Activated CD8-positive, alpha-beta T cell treated with anti-CD3 and anti-CD28 coated beads for 36 hours (primary cell): Measurements from ENCODE around the gene TMEM178B. TPM values are rescaled to one million over a fixed set of nuclear protein-coding genes. Genes with fewer than 3 reads are reported as not detected.
"Not testable (repeated sequence)": the region's sequence is repeated elsewhere in the genome, so short reads cannot be mapped to it uniquely, and the experiment has no call there.

Experiments used
- ATAC-seq: fragments of 200-7000 bp; cut with Tn5 transposase; one replicate; pipeline ENCODE4 v1.10.0; 2021; ENCODE audit warnings: mild to moderate bottlenecking, moderate library complexity
- CTCF ChIA-PET: fragments of 350-600 bp; sonication (Branson Sonifier 250); formaldehyde crosslinking; loops from one replicate; lab custom pipeline; 2021; ENCODE audit warnings: antibody characterized with exemption; lab: Charles Lee
- POLR2A ChIA-PET: fragments of 350-600 bp; sonication (Branson Sonifier 250); formaldehyde crosslinking; loops from one replicate; lab custom pipeline; 2021; ENCODE audit warnings: antibody characterized with exemption; lab: Charles Lee
- DNase-seq: peaks from one replicate; pipeline ENCODE4 v3.0.0-alpha.2; 2020
- H3K27ac Mint-ChIP-seq: one replicate; pipeline ENCODE4 v1.8.0; 2021; ENCODE audit warnings: mild to moderate bottlenecking, mixed read lengths
- H3K27me3 Mint-ChIP-seq: one replicate; pipeline ENCODE4 v1.8.0; 2021; ENCODE audit warnings: mixed read lengths
- H3K36me3 Mint-ChIP-seq: one replicate; pipeline ENCODE4 v1.8.0; 2021; ENCODE audit warnings: low read depth, mixed read lengths
- H3K4me1 Mint-ChIP-seq: one replicate; pipeline ENCODE4 v1.8.0; 2021; ENCODE audit warnings: low read depth, mixed read lengths
- H3K4me3 Mint-ChIP-seq: one replicate; pipeline ENCODE4 v1.8.0; 2021; ENCODE audit warnings: mild to moderate bottlenecking, moderate library complexity, mixed read lengths
- H3K9me3 Mint-ChIP-seq: one replicate; pipeline ENCODE4 v1.8.0; 2021; ENCODE audit warnings: mixed read lengths
- CTCF ChIP-seq: fragments of 200-600 bp; IDR thresholded peaks from one replicate; pipeline ENCODE4 v1.8.0; 2022; ENCODE audit warnings: antibody characterized with exemption, mild to moderate bottlenecking
- intact Hi-C: fragments of 100-400 bp; cut with micrococcal nuclease; formaldehyde crosslinking; loops from one replicate; pipeline ENCODE4 v1.10.0; 2022
- total RNA-seq, 2 experiments: library from RNA; stranded (reverse); gene quantifications; one replicate each; pipeline ENCODE4 v1.2.3, GENCODE V29; 2021

The TMEM178B gene
- total RNA-seq, 2 experiments from 2014 or later, result 0.34 to 1.1 TPM

- Mint-ChIP-seq H3K9me3 (no peaks in the 10 kb centered on the region), H3K4me1 (no peaks in the 10 kb centered on the region), H3K27ac (no peak overlapping the region), H3K27me3 (peaks cover 4% of the 10 kb centered on the region), H3K36me3 (no peaks in the 10 kb centered on the region), H3K4me3 (no peak overlapping the region)
- DNase-seq, result no peak
- no peak for TF ChIP-seq CTCF
- ChIA-PET CTCF (no interaction called here), POLR2A (no interaction called here)
- no peak for ATAC-seq
- intact Hi-C loops, result no loop called here
These were observed 304.5 kb downstream of the TMEM178B start for GRCh38 chr7:141378405-141378804.

DNA sequence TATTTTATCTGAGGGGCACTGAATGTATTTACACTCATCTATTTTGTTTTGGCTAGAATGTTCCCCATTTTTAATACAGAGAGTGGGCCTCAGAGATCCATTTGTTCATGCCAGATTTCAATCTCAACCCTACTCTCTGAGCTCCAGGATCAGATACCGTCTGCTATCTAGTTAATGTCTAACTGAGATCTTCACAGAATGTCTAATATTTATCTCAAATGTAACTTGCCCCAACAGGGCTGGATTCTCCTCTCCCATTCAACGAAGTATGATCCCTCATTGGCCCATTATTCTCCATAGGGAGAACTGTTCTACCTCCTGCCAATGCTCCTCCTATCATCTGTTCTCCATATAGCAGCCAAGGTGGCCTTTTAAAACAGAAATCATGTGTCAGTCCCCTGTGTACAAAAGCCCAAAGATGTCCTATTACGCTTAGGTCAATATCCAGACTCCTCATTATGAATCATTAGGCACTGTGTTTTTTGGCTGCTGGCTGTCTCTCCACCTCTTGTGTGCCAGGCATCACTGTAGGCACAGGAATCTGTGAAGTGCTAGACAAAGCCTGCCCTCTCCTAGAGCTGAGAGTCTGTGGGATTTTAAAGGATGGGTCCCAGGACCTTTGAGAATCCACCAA lies 308.0 kb downstream of the TMEM178B start:
- H3K9me3 Mint-ChIP-seq, result no peaks in the 10 kb centered on the region
- no peak for DNase-seq
- intact Hi-C loops, result no loop called here
- H3K4me1 Mint-ChIP-seq, result no peaks in the 10 kb centered on the region
- no peaks in the 10 kb centered on the region for H3K27me3 Mint-ChIP-seq
- POLR2A ChIA-PET, result interaction anchor here (0.5 kb wide), 1 partner anchor 76 kb away, joined by 3 read pairs; no protein-coding TSS in a partner anchor
- no peak for TF ChIP-seq CTCF
- no peaks in the 10 kb centered on the region for H3K36me3 Mint-ChIP-seq
- no peak overlapping the region for H3K27ac Mint-ChIP-seq
- ATAC-seq, result no peak
- CTCF ChIA-PET, result no interaction called here
- no peak overlapping the region for H3K4me3 Mint-ChIP-seq

- POLR2A ChIA-PET, H3K4me1 Mint-ChIP-seq, H3K36me3 Mint-ChIP-seq, DNase-seq, intact Hi-C loops, H3K4me3 Mint-ChIP-seq, H3K9me3 Mint-ChIP-seq, CTCF ChIA-PET, H3K27ac Mint-ChIP-seq, ATAC-seq, H3K27me3 Mint-ChIP-seq: not testable (repeated sequence)
These were observed 309.5 kb downstream of the TMEM178B start for GRCh38 chr7:141383356-141383755.

DNA sequence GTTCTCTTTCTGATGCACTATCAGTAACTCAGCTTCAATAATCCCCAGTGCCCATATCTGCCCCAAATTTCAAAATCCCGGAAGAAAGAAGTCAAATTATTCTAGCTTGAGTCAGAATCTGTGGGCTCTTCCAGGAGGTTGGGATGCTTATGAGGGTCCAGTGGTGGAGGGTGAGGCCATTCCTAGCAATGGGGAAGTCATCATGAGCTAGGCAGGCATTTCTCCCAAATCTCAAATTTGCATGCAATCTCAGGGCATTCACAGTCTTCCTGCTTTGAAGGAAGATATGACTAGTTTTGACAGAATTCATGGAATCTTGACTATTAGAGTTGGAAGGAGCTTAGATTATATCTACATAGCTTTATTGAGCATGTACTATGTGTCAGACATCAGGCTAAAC lies 313.0 kb downstream of the TMEM178B start:
- Mint-ChIP-seq H3K36me3 (no peaks in the 10 kb centered on the region), H3K9me3 (no peaks in the 10 kb centered on the region), H3K4me3 (no peak overlapping the region), H3K27ac (no peak overlapping the region), H3K27me3 (peaks cover 5% of the 10 kb centered on the region), H3K4me1 (no peaks in the 10 kb centered on the region)
- no peak for ATAC-seq
- no peak for DNase-seq
- no peak for TF ChIP-seq CTCF
- intact Hi-C loops, result no loop called here
- ChIA-PET POLR2A (interaction anchor here (1.6 kb wide), 1 partner anchor 13 kb away, joined by 4 read pairs; no protein-coding TSS in a partner anchor), CTCF (no interaction called here)

DNA sequence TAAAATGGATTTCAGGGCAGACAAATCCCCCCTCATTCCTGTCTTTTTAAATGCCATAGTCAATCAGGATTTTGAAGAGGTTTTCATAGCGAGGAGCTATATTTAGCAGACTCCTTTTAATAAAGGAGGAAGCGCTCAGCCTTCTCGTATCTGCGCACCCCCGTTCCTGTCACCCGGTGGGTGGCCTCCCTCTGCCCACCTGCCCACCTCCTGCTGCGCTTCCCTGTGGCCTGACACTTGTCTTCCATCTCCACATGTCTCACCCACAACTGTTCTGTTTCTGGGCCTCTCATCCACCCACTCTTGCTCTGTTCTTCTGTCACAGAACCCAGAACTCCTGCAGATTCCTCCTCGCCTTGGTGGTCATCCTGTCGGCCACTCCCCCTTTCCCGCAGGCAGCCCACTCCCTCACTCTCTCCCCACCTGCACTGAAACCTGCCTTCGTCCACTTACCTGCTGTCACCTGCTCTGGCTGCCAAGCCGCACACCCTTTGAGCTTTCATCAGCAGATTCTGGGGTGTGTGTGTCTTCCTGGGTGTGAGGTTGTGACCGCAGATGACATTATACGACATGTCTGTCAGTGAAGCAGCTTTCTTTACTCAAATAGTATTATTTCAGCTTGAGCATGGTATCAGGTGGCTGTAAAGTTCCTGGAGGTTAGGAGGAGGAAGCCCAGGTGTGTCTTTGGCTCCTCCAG lies 313.8 kb downstream of the TMEM178B start:
- POLR2A ChIA-PET, result interaction anchor here (1.6 kb wide), 1 partner anchor 14 kb away, joined by 4 read pairs; no protein-coding TSS in a partner anchor
- DNase-seq, result no peak

More for the DNA sequence above, 313.8 kb downstream of the TMEM178B start:
- CTCF ChIA-PET, result no interaction called here
- no peak for TF ChIP-seq CTCF
- Mint-ChIP-seq H3K36me3 (no peaks in the 10 kb centered on the region), H3K9me3 (no peaks in the 10 kb centered on the region), H3K4me3 (no peak overlapping the region), H3K4me1 (no peaks in the 10 kb centered on the region), H3K27ac (no peak overlapping the region), H3K27me3 (peaks cover 5% of the 10 kb centered on the region)
- ATAC-seq, result no peak
- intact Hi-C loops, result no loop called here
